Skin of body (tissue), 2 donors: ENCODE results near the gene CSH1. TPM values are rescaled to one million over a fixed set of nuclear protein-coding genes. Genes with fewer than 3 reads are reported as not detected.
"Not testable (repeated sequence)": the region's sequence is repeated elsewhere in the genome, so short reads cannot be mapped to it uniquely, and the experiment has no call there.

Experiments
- DNase-seq: peaks from one replicate; lab custom pipeline; 2025; lab: John Stamatoyannopoulos, UW
- total RNA-seq: library from RNA; depleted of rRNA; stranded (reverse); fragments of >200 nt; gene quantifications from one replicate; pipeline ENCODE4 v1.2.3, GENCODE V29; 2014

Gene CSH1
- total RNA-seq, 1 donor from 2014 or later: not detected

GRCh38 chr17:63928966-63929695 lies 32.8 kb upstream of the CSH1 start:
- no peak for DNase-seq

GRCh38 chr17:63928172-63928666 lies 31.8 kb upstream of the CSH1 start:
- DNase-seq: no peak

- DNase-seq: no peak
Measured at GRCh38 chr17:63927464-63928171, 31.2 kb upstream of the CSH1 start.

GRCh38 chr17:63926164-63926563 lies 29.8 kb upstream of the CSH1 start:
- DNase-seq: no peak

- no peak for DNase-seq
Measured at GRCh38 chr17:63925615-63926014, 29.2 kb upstream of the CSH1 start.

- DNase-seq: not testable (repeated sequence)
Measured at GRCh38 chr17:63922402-63922801, 26.0 kb upstream of the CSH1 start.

GRCh38 chr17:63920779-63921178 lies 24.4 kb upstream of the CSH1 start:
- not testable (repeated sequence) for DNase-seq

GRCh38 chr17:63920050-63920449 lies 23.7 kb upstream of the CSH1 start:
- DNase-seq: not testable (repeated sequence)

GRCh38 chr17:63919311-63919723 lies 22.9 kb upstream of the CSH1 start:
- peak; percentile 10 for DNase-seq

- not testable (repeated sequence) for DNase-seq
Measured at GRCh38 chr17:63918789-63919305, 22.5 kb upstream of the CSH1 start, which contains the start of gene GH1. Gene GH1 (minus strand): TSS chr17:63918839. CDS start chr17:63918776, 63 bp downstream.

GRCh38 chr17:63918305-63918704 lies 21.9 kb upstream of the CSH1 start:
- no peak for DNase-seq

- DNase-seq: no peak
Measured at GRCh38 chr17:63917646-63918045, 21.3 kb upstream of the CSH1 start.

GRCh38 chr17:63917206-63917605 lies 20.8 kb upstream of the CSH1 start:
- DNase-seq: not testable (repeated sequence)

GRCh38 chr17:63916566-63917185 lies 20.3 kb upstream of the CSH1 start:
- DNase-seq: no peak

GRCh38 chr17:63915753-63916152 lies 19.4 kb upstream of the CSH1 start:
- not testable (repeated sequence) for DNase-seq

- DNase-seq: no peak
Measured at GRCh38 chr17:63914471-63914870, 18.1 kb upstream of the CSH1 start.

GRCh38 chr17:63911657-63912100 lies 15.3 kb upstream of the CSH1 start:
- no peak for DNase-seq

- DNase-seq: no peak
Measured at GRCh38 chr17:63911041-63911635, 14.8 kb upstream of the CSH1 start, which contains the start of gene CSHL1. Gene CSHL1 (minus strand): TSS chr17:63911258. CDS start chr17:63911196, 62 bp downstream.

- DNase-seq: no peak
Measured at GRCh38 chr17:63910096-63910495, 13.7 kb upstream of the CSH1 start.

GRCh38 chr17:63909586-63909985 lies 13.2 kb upstream of the CSH1 start:
- not testable (repeated sequence) for DNase-seq

GRCh38 chr17:63907161-63907778 lies 10.9 kb upstream of the CSH1 start:
- DNase-seq: not testable (repeated sequence)
